Measurements from ENCODE around the gene BTBD9. TPM values are rescaled to one million over a fixed set of nuclear protein-coding genes. Genes with fewer than 3 reads are reported as not detected.
A peak's percentile ranks its signal among the peaks of the same experiment; 100 is the strongest.

BTBD9 gene
- total RNA-seq, 1 experiment from 2014 or later = 12.5 TPM

- intact Hi-C loops (cut with micrococcal nuclease) = no loop called here
- no peak overlapping the region for H3K27ac Mint-ChIP-seq (ENCODE audit: low read depth, unreplicated experiment)
- peak; percentile 28 for DNase-seq (ENCODE audit: unreplicated experiment)
- H3K9me3 Mint-ChIP-seq (ENCODE audit: unreplicated experiment) = no peaks in the 10 kb centered on the region
- BruUV-seq (replicated peaks) = no TSS peak
- TF ChIP-seq CTCF (IDR thresholded peaks at IDR 0.05; ENCODE audit: unreplicated experiment) = no peak
- ChIA-PET CTCF (interaction anchor here (0.7 to 1.2 kb wide), 8 partner anchors 9 to 705 kb away, joined by 3 to 6 read pairs (median 3); no protein-coding TSS in a partner anchor), POLR2A (no interaction called here)
- no peaks in the 10 kb centered on the region for H3K4me1 Mint-ChIP-seq (ENCODE audit: insufficient read depth, unreplicated experiment)
- no peak overlapping the region for H3K4me3 Mint-ChIP-seq (ENCODE audit: unreplicated experiment)
- no peaks in the 10 kb centered on the region for H3K36me3 Mint-ChIP-seq (ENCODE audit: insufficient read depth, unreplicated experiment)
- no peaks in the 10 kb centered on the region for H3K27me3 Mint-ChIP-seq (ENCODE audit: insufficient read depth, unreplicated experiment)
Measured at GRCh38 chr6:38498085-38498484, 141.6 kb downstream of the BTBD9 start.

GRCh38 chr6:38497546-38497945 is 142.2 kb downstream of the BTBD9 start:
- no peak for DNase-seq (ENCODE audit: unreplicated experiment)
- H3K27me3 Mint-ChIP-seq (ENCODE audit: insufficient read depth, unreplicated experiment) = no peaks in the 10 kb centered on the region
- no peaks in the 10 kb centered on the region for H3K36me3 Mint-ChIP-seq (ENCODE audit: insufficient read depth, unreplicated experiment)
- no peaks in the 10 kb centered on the region for H3K9me3 Mint-ChIP-seq (ENCODE audit: unreplicated experiment)
- no peaks in the 10 kb centered on the region for H3K4me1 Mint-ChIP-seq (ENCODE audit: insufficient read depth, unreplicated experiment)
- intact Hi-C loops (cut with micrococcal nuclease) = no loop called here
- TF ChIP-seq CTCF (IDR thresholded peaks at IDR 0.05; ENCODE audit: unreplicated experiment) = no peak
- ChIA-PET CTCF (interaction anchor here (0.6 to 1.0 kb wide), 5 partner anchors 12 to 464 kb away, joined by 3 to 6 read pairs (median 4); no protein-coding TSS in a partner anchor), POLR2A (no interaction called here)
- H3K27ac Mint-ChIP-seq (ENCODE audit: low read depth, unreplicated experiment) = no peak overlapping the region
- no peak overlapping the region for H3K4me3 Mint-ChIP-seq (ENCODE audit: unreplicated experiment)
- BruUV-seq (replicated peaks) = no TSS peak

- CTCF ChIA-PET = interaction anchor here (0.7 kb wide), 2 partner anchors 23 to 463 kb away, joined by 3 to 4 read pairs; no protein-coding TSS in a partner anchor
- Mint-ChIP-seq H3K27ac (ENCODE audit: low read depth, unreplicated experiment) (peak overlapping the region; percentile 27), H3K36me3 (ENCODE audit: insufficient read depth, unreplicated experiment) (no peaks in the 10 kb centered on the region), H3K4me1 (ENCODE audit: insufficient read depth, unreplicated experiment) (no peaks in the 10 kb centered on the region), H3K9me3 (ENCODE audit: unreplicated experiment) (no peaks in the 10 kb centered on the region), H3K27me3 (ENCODE audit: insufficient read depth, unreplicated experiment) (no peaks in the 10 kb centered on the region), H3K4me3 (ENCODE audit: unreplicated experiment) (no peak overlapping the region)
- POLR2A ChIA-PET = interaction anchor here (0.6 kb wide), 1 partner anchor 1342 kb away, joined by 3 read pairs; no protein-coding TSS in a partner anchor
- no peak for TF ChIP-seq CTCF (IDR thresholded peaks at IDR 0.05; ENCODE audit: unreplicated experiment)
- no TSS peak for BruUV-seq (replicated peaks)
- intact Hi-C loops (cut with micrococcal nuclease) = loop anchor here (2.0 kb wide), 2 partner anchors 315 to 803 kb away; no protein-coding TSS in a partner anchor
- no peak for DNase-seq (ENCODE audit: unreplicated experiment)
Measured at GRCh38 chr6:38495922-38496635, 143.7 kb downstream of the BTBD9 start.

GRCh38 chr6:38495518-38495917 is 144.2 kb downstream of the BTBD9 start:
- H3K4me3 Mint-ChIP-seq (ENCODE audit: unreplicated experiment) = no peak overlapping the region
- DNase-seq (ENCODE audit: unreplicated experiment) = no peak
- no peaks in the 10 kb centered on the region for H3K36me3 Mint-ChIP-seq (ENCODE audit: insufficient read depth, unreplicated experiment)
- H3K4me1 Mint-ChIP-seq (ENCODE audit: insufficient read depth, unreplicated experiment) = no peaks in the 10 kb centered on the region
- ChIA-PET POLR2A (no interaction called here), CTCF (interaction anchor here (0.8 to 2.3 kb wide), 5 partner anchors 10 to 462 kb away, joined by 3 to 12 read pairs (median 6); no protein-coding TSS in a partner anchor)
- H3K9me3 Mint-ChIP-seq (ENCODE audit: unreplicated experiment) = no peaks in the 10 kb centered on the region
- no peak overlapping the region for H3K27ac Mint-ChIP-seq (ENCODE audit: low read depth, unreplicated experiment)
- no TSS peak for BruUV-seq (replicated peaks)
- no peaks in the 10 kb centered on the region for H3K27me3 Mint-ChIP-seq (ENCODE audit: insufficient read depth, unreplicated experiment)
- TF ChIP-seq CTCF (IDR thresholded peaks at IDR 0.05; ENCODE audit: unreplicated experiment) = no peak
- intact Hi-C loops (cut with micrococcal nuclease) = loop anchor here (2.0 kb wide), 2 partner anchors 315 to 803 kb away; no protein-coding TSS in a partner anchor
